ENCODE measurements around the gene DLG1.

The DLG1 gene

DNA sequence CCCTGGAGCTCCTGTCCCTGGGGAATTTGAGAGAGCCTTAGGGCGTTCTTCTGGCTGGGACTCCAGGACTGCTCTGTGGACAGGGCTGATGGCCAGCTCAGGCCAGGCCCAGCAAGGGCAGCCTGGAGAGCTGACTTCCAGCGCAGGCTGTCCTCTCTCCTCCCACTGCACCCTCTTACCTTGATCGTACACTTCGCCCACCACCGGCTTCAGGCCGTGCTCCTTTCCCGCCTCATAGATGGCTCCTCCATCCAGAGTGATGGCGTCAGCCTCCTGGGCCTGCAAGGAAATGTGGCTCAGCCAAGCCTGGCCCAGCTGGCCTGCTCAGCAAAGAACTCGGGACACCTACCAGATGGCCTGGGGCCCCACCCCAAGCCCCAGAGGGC, 271.9 kb downstream of the DLG1 start:
- H2BK5ac ChIP-seq (ENCODE audit: low read depth, low read length, poor library complexity, severe bottlenecking), result no peak overlapping the region
- H3K4me1 ChIP-seq (ENCODE audit: control insufficient read depth, insufficient read depth, low read depth, low read length), result peaks cover 47% of the 10 kb centered on the region
- no peak overlapping the region for H2BK120ac ChIP-seq (ENCODE audit: low read depth, low read length)
- peaks cover 30 to 51% of the 10 kb centered on the region in 2 experiments for H3K27me3 ChIP-seq (ENCODE audit: control insufficient read depth in 1 of 2, insufficient read depth in 1 of 2, low read length in 2 of 2)
- H3K4me3 ChIP-seq (ENCODE audit: insufficient read depth in 1 of 2, low read depth in 1 of 2, low read length in 2 of 2), result no peak overlapping the region
- 90% methylated on average over 9 of the region's 9 CpGs for WGBS
- H3K36me3 ChIP-seq (ENCODE audit: control insufficient read depth in 1 of 2, insufficient read depth in 2 of 2, low read depth in 1 of 2, low read length in 2 of 2), result peaks cover 0 to 16% of the 10 kb centered on the region in 2 experiments
- H3K4me2 ChIP-seq (ENCODE audit: low read length, poor library complexity, severe bottlenecking), result no peak overlapping the region
- H3K27ac ChIP-seq (ENCODE audit: low read length, poor library complexity, severe bottlenecking), result no peak overlapping the region
- no peak overlapping the region for H2AK5ac ChIP-seq (ENCODE audit: low read length, severe bottlenecking)
- no peaks in the 10 kb centered on the region for H3K79me1 ChIP-seq (replicated peaks; ENCODE audit: low read length, poor library complexity, severe bottlenecking)
- no peak for DNase-seq
- H3K14ac ChIP-seq (ENCODE audit: low read length in 2 of 2), result no peak overlapping the region
- no peaks in the 10 kb centered on the region for H3K9me3 ChIP-seq (ENCODE audit: control insufficient read depth, low read length)
- H2BK12ac ChIP-seq (ENCODE audit: low read length in 2 of 2), result no peak overlapping the region
- no peak overlapping the region for H2BK15ac ChIP-seq (ENCODE audit: low read depth, poor library complexity, severe bottlenecking)
- H4K91ac ChIP-seq (ENCODE audit: low read length), result no peak overlapping the region
- H3K23ac ChIP-seq (ENCODE audit: low read length in 2 of 2), result no peak overlapping the region
- no peak overlapping the region for H3K18ac ChIP-seq (ENCODE audit: low read depth in 1 of 2, low read length in 2 of 2)
- no peak overlapping the region for H2AFZ ChIP-seq (ENCODE audit: low read depth, low read length)
- no peak overlapping the region for H3K9ac ChIP-seq (ENCODE audit: low read length)
- H3K4ac ChIP-seq (ENCODE audit: low read depth in 1 of 2, low read length in 2 of 2), result no peak overlapping the region
- no peak overlapping the region for H4K8ac ChIP-seq (ENCODE audit: low read length)

DNA sequence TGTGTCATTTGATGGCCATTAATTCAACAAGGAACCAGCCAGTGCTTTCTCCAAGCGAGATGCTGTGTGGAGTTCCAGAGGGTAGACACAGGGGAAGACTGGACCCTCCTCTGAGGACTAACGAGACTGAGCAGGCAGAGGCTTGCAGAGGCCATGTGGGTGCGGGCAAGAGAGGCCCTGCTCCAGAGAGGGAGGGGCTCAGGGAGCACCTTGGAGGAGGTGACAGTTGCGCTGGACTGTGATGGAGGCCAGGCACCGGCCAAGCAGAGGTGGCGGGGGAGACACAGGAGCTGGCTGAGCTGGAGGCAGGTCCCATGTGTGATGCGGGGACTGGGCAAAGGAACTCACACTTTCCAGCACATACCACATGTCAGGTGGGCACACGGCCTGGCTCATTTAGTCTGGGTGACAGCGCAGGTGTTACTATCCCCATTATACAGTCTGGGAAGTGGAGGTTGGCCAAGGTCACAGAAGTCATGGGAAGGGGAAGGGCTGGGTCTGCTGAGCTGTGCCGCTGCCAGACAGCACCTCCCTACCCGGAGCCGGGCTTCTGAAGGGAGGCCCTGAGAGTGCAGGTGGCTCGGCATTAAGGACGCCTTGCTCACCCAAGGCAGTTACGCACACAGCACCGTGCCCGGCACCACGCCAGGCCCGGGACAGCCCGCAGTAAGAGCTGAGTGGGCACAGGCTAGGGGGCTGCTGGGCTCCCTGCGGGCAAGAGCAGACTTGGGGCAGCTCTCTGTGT, 272.5 kb downstream of the DLG1 start:
- no peak overlapping the region for H3K4me2 ChIP-seq (ENCODE audit: low read length, poor library complexity, severe bottlenecking)
- H3K14ac ChIP-seq (ENCODE audit: low read length in 2 of 2), result no peak overlapping the region
- whole genome bisulfite sequencing, result 97% methylated on average over 19 of the region's 21 CpGs
- H2AK5ac ChIP-seq (ENCODE audit: low read length, severe bottlenecking), result no peak overlapping the region
- H2BK120ac ChIP-seq (ENCODE audit: low read depth, low read length), result no peak overlapping the region
- H3K4ac ChIP-seq (ENCODE audit: low read depth in 1 of 2, low read length in 2 of 2), result no peak overlapping the region
- H2BK12ac ChIP-seq (ENCODE audit: low read length in 2 of 2), result no peak overlapping the region
- no peaks in the 10 kb centered on the region for H3K9me3 ChIP-seq (ENCODE audit: control insufficient read depth, low read length)
- no peaks in the 10 kb centered on the region for H3K79me1 ChIP-seq (replicated peaks; ENCODE audit: low read length, poor library complexity, severe bottlenecking)
- no peak overlapping the region for H3K27ac ChIP-seq (ENCODE audit: low read length, poor library complexity, severe bottlenecking)
- peaks cover 35 to 56% of the 10 kb centered on the region in 2 experiments for H3K27me3 ChIP-seq (ENCODE audit: control insufficient read depth in 1 of 2, insufficient read depth in 1 of 2, low read length in 2 of 2)
- no peak overlapping the region for H2AFZ ChIP-seq (ENCODE audit: low read depth, low read length)
- peak overlapping the region; percentile 15 for H4K91ac ChIP-seq (ENCODE audit: low read length)
- DNase-seq, result no peak
- H3K4me3 ChIP-seq (ENCODE audit: insufficient read depth in 1 of 2, low read depth in 1 of 2, low read length in 2 of 2), result no peak overlapping the region
- no peak overlapping the region for H2BK15ac ChIP-seq (ENCODE audit: low read depth, poor library complexity, severe bottlenecking)
- H3K4me1 ChIP-seq (ENCODE audit: control insufficient read depth, insufficient read depth, low read depth, low read length), result peaks cover 42% of the 10 kb centered on the region
- no peak overlapping the region for H4K8ac ChIP-seq (ENCODE audit: low read length)
- H3K23ac ChIP-seq (ENCODE audit: low read length in 2 of 2), result no peak overlapping the region
- no peak overlapping the region for H3K18ac ChIP-seq (ENCODE audit: low read depth in 1 of 2, low read length in 2 of 2)
- H3K36me3 ChIP-seq (ENCODE audit: control insufficient read depth in 1 of 2, insufficient read depth in 2 of 2, low read depth in 1 of 2, low read length in 2 of 2), result peaks cover 0 to 16% of the 10 kb centered on the region in 2 experiments
- no peak overlapping the region for H3K9ac ChIP-seq (ENCODE audit: low read length)
- H2BK5ac ChIP-seq (ENCODE audit: low read depth, low read length, poor library complexity, severe bottlenecking), result no peak overlapping the region

DNA sequence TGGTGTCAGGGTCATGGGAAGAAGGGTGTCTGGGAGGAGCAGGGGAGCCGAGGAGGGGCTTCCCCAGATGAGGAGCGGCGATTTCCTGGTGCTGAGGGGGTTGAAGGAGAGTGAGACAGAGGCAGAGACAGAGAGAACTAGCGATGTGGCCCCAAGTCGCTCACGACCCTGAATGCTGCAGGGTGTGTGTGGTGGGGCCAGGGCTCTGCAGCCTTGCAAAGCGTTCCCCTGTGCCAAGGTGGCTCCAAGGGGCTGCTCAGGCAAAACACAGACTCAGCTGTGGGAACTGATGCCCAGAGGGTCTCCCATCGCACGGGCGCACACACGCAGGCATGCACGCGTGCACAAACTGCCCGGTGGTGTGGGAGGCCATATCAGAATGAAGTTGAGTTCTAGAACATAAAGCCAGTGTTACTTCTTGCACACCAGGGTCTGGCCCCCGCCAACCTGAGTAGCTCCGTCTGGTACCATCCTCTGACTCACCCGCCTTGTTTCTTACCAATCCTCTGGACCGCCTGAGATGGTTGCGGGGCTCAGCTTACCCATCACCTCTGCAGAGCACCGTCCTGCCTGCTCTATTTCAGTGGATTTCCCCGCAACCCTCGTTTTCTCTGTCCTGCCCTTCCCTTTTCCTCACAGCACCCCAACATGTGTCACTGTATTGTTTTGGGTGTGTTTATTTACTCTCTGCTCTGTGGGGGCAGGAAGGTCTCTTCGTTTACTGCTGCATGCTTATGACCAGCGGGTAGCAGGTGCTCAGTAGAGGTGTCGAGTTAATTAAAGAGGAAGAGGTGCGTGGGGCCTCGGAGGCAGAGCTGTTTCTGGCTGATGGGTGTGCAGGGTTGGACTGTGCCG, 273.3 kb downstream of the DLG1 start:
- H3K4ac ChIP-seq (ENCODE audit: low read depth in 1 of 2, low read length in 2 of 2), result no peak overlapping the region
- no peak overlapping the region for H3K18ac ChIP-seq (ENCODE audit: low read depth in 1 of 2, low read length in 2 of 2)
- H3K9me3 ChIP-seq (ENCODE audit: control insufficient read depth, low read length), result no peaks in the 10 kb centered on the region
- WGBS, result 91% methylated on average over 26 of the region's 28 CpGs
- no peak overlapping the region for H2BK12ac ChIP-seq (ENCODE audit: low read length in 2 of 2)
- no peak overlapping the region for H4K8ac ChIP-seq (ENCODE audit: low read length)
- no peak overlapping the region for H3K27ac ChIP-seq (ENCODE audit: low read length, poor library complexity, severe bottlenecking)
- no peak overlapping the region for H2BK5ac ChIP-seq (ENCODE audit: low read depth, low read length, poor library complexity, severe bottlenecking)
- peaks cover 42% of the 10 kb centered on the region for H3K4me1 ChIP-seq (ENCODE audit: control insufficient read depth, insufficient read depth, low read depth, low read length)
- no peak overlapping the region for H3K14ac ChIP-seq (ENCODE audit: low read length in 2 of 2)
- no peak overlapping the region for H3K4me2 ChIP-seq (ENCODE audit: low read length, poor library complexity, severe bottlenecking)
- no peak for DNase-seq
- no peak overlapping the region for H3K9ac ChIP-seq (ENCODE audit: low read length)
- no peaks in the 10 kb centered on the region for H3K79me1 ChIP-seq (replicated peaks; ENCODE audit: low read length, poor library complexity, severe bottlenecking)
- no peak overlapping the region for H3K4me3 ChIP-seq (ENCODE audit: insufficient read depth in 1 of 2, low read depth in 1 of 2, low read length in 2 of 2)
- no peak overlapping the region for H4K91ac ChIP-seq (ENCODE audit: low read length)
- peaks cover 41 to 62% of the 10 kb centered on the region in 2 experiments for H3K27me3 ChIP-seq (ENCODE audit: control insufficient read depth in 1 of 2, insufficient read depth in 1 of 2, low read length in 2 of 2)
- H2BK120ac ChIP-seq (ENCODE audit: low read depth, low read length), result no peak overlapping the region
- H2AFZ ChIP-seq (ENCODE audit: low read depth, low read length), result no peak overlapping the region
- peaks cover 0 to 16% of the 10 kb centered on the region in 2 experiments for H3K36me3 ChIP-seq (ENCODE audit: control insufficient read depth in 1 of 2, insufficient read depth in 2 of 2, low read depth in 1 of 2, low read length in 2 of 2)
- H2AK5ac ChIP-seq (ENCODE audit: low read length, severe bottlenecking), result no peak overlapping the region
- no peak overlapping the region for H2BK15ac ChIP-seq (ENCODE audit: low read depth, poor library complexity, severe bottlenecking)
- no peak overlapping the region for H3K23ac ChIP-seq (ENCODE audit: low read length in 2 of 2)

DNA sequence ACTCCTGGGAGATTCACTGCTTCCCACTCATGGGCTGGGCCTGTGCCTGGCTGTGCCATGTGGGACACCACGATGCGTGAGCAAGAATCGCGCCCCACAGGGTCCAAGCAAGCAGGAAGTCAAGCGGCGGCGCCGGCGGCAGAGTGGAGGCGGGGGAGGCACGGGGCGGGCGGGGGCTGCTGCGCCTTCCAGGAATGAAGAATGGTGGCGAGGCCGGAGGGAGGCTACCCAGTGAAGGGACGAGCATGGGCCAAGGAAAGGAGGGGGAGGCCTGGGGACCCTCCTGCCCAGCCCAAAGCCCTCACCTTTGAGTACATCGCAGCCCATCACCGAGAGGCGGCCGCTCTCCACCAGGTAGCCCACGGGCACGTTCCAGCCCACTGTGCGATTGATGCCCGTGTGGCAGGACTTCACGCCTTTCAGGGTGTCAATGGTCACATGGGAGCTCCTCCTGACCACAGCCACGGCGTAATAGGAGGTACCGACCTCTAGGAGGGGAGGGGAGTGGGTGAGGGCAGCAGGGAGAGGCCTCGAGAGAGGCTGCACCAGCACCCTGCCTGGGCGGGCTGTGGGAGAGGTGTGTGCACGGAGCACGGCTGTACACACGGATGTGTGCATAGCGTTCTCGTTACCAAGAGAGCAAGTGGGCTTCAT, 274.3 kb downstream of the DLG1 start:
- no peak overlapping the region for H3K9ac ChIP-seq (ENCODE audit: low read length)
- H3K27ac ChIP-seq (ENCODE audit: low read length, poor library complexity, severe bottlenecking), result no peak overlapping the region
- H2AK5ac ChIP-seq (ENCODE audit: low read length, severe bottlenecking), result no peak overlapping the region
- no peak overlapping the region for H2BK5ac ChIP-seq (ENCODE audit: low read depth, low read length, poor library complexity, severe bottlenecking)
- peaks cover 49 to 69% of the 10 kb centered on the region in 2 experiments for H3K27me3 ChIP-seq (ENCODE audit: control insufficient read depth in 1 of 2, insufficient read depth in 1 of 2, low read length in 2 of 2)
- no peak overlapping the region for H3K14ac ChIP-seq (ENCODE audit: low read length in 2 of 2)
- WGBS, result 88% methylated on average over 31 of the region's 36 CpGs
- peak overlapping the region; percentile 34 for H4K91ac ChIP-seq (ENCODE audit: low read length)
- no peak overlapping the region for H4K8ac ChIP-seq (ENCODE audit: low read length)
- peaks cover 35% of the 10 kb centered on the region for H3K4me1 ChIP-seq (ENCODE audit: control insufficient read depth, insufficient read depth, low read depth, low read length)
- no peak overlapping the region for H2AFZ ChIP-seq (ENCODE audit: low read depth, low read length)
- no peak overlapping the region for H2BK15ac ChIP-seq (ENCODE audit: low read depth, poor library complexity, severe bottlenecking)
- H3K4me2 ChIP-seq (ENCODE audit: low read length, poor library complexity, severe bottlenecking), result no peak overlapping the region
- H3K9me3 ChIP-seq (ENCODE audit: control insufficient read depth, low read length), result no peaks in the 10 kb centered on the region
- no peak overlapping the region for H2BK120ac ChIP-seq (ENCODE audit: low read depth, low read length)
- H2BK12ac ChIP-seq (ENCODE audit: low read length in 2 of 2), result no peak overlapping the region
- no peak overlapping the region for H3K23ac ChIP-seq (ENCODE audit: low read length in 2 of 2)
- H3K36me3 ChIP-seq (ENCODE audit: control insufficient read depth in 1 of 2, insufficient read depth in 2 of 2, low read depth in 1 of 2, low read length in 2 of 2), result peaks cover 0 to 16% of the 10 kb centered on the region in 2 experiments
- H3K18ac ChIP-seq (ENCODE audit: low read depth in 1 of 2, low read length in 2 of 2), result no peak overlapping the region
- no peak overlapping the region for H3K4ac ChIP-seq (ENCODE audit: low read depth in 1 of 2, low read length in 2 of 2)
- H3K79me1 ChIP-seq (replicated peaks; ENCODE audit: low read length, poor library complexity, severe bottlenecking), result no peaks in the 10 kb centered on the region
- DNase-seq, result no peak
- H3K4me3 ChIP-seq (ENCODE audit: insufficient read depth in 1 of 2, low read depth in 1 of 2, low read length in 2 of 2), result no peak overlapping the region
